Embryonic facial prominence (tissue), 1 donor: ENCODE data around the gene TEX28.
"Not testable (repeated sequence)": the region's sequence is repeated elsewhere in the genome, so short reads cannot be mapped to it uniquely, and the experiment has no call there.

Experiments
- DNase-seq: peaks from one replicate; pipeline ENCODE4 v3.0.0-alpha.2; 2016; ENCODE audit errors: extremely low spot score

Gene TEX28

DNA sequence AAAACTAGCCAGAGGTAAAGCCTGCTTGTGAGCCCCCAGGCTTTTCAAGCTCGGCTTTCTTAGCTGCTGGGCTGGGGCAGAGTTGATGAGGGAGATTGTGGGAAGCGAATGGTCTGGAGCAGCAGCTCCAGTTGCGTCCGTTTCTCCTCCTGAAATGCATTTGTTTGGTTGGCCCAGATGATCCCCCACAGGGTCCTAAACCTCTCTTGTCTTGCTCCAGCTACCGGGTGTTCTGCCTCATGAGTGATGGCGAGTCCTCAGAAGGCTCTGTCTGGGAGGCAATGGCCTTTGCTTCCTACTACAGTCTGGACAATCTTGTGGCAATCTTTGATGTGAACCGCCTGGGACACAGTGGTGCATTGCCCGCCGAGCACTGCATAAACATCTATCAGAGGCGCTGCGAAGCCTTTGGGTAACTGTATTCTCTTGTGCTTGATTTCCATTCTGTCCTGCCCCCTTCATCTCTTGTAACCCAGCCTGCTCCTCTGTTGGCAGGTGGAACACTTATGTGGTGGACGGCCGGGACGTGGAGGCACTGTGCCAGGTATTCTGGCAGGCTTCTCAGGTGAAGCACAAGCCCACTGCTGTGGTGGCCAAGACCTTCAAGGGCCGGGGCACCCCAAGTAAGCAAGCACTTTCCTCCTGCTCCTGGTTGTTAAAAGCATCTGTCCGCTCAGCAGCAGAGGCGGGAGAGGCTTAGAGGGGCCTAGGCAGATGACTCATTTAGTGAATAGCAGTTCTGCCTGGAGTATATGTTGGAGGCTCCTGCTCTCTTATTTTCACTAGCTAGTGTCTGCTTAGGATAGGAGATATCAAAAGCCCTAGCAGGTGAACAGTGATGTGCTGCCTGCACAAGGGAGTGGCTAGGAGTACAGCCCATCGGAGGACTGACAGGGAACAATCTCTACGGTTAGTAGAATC is 16.0 kb upstream of the TEX28 start:
- DNase-seq: no peak

- no peak for DNase-seq
Measured at GRCh38 chrX:154309041-154309775, 14.3 kb upstream of the TEX28 start.

- DNase-seq: no peak
Measured at GRCh38 chrX:154308108-154308946, 13.4 kb upstream of the TEX28 start.

- DNase-seq: no peak
Measured at GRCh38 chrX:154307202-154307601, 12.3 kb upstream of the TEX28 start.

GRCh38 chrX:154305541-154306205 is 10.7 kb upstream of the TEX28 start:
- no peak for DNase-seq

- DNase-seq: no peak
Measured at GRCh38 chrX:154304846-154305245, 9.9 kb upstream of the TEX28 start.

DNA sequence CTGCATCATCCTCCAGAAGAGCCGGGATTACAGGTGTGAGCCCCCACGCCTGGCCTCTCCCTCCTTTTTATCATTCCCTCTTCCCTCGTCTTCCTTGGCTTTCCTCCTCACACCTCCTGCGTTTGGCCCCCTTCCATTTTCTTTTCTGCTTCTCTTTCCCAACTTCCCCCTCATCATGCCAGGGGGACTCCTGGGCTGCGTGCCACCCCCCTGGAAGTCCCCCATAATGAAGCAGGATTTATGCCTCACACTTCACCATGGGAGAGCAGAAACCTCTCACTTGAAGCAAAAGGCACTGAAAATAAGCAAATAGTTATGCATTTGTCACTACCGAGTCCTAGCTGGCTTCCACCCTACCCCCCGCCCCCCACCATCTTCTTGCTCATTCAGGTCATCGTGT is 8.6 kb upstream of the TEX28 start:
- no peak for DNase-seq

- DNase-seq: not testable (repeated sequence)
Measured at GRCh38 chrX:154302998-154303397, 8.1 kb upstream of the TEX28 start.

DNA sequence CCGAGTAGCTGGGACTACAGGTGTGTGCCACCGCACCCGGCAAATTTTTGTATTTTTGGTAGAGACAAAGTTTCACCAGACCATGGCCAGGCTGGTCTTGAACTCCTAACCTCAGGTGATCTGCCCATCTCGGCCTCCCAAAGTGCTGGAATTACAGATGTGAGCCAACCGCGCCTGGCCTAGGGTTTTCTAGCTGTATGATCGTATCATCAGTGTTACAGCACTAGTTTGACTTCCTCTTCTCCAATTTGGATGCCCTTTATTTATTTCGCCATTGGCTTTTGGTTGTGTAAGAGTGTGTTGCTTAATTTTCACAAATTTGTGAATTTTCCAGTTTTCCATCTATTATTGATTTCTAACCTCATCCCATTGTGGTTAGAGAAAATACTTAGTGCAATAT is 5.9 kb upstream of the TEX28 start:
- DNase-seq: no peak

DNA sequence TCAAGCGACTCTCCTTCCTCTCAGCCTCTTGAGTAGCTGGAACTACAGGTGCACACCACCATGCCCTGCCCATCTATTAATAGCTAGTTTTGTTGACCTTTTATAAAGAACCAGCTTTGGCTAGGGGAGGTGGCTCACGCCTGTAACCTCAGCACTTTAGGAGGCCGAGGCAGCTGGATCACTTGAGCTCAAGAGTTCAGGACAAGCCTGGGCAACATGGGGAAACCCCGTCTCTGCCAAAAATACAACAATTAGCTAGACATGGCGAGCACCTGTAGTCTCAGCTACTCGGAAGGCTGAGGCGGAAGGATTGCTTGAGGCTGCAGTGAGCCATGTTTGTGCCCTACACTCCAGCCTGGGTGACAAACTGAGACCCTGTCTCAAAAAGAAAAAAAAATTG is 3.4 kb upstream of the TEX28 start:
- no peak for DNase-seq

- DNase-seq: no peak
Measured at GRCh38 chrX:154296731-154297130, 1.8 kb upstream of the TEX28 start.

- DNase-seq: no peak
Measured at GRCh38 chrX:154295664-154296310, 863 bp upstream of the TEX28 start, which contains the start of gene TKTL1. Gene TKTL1 (plus strand): TSS chrX:154295795. CDS start chrX:154295860, 65 bp downstream.

GRCh38 chrX:154286406-154286805 is 8.5 kb downstream of the TEX28 start:
- DNase-seq: not testable (repeated sequence)

DNA sequence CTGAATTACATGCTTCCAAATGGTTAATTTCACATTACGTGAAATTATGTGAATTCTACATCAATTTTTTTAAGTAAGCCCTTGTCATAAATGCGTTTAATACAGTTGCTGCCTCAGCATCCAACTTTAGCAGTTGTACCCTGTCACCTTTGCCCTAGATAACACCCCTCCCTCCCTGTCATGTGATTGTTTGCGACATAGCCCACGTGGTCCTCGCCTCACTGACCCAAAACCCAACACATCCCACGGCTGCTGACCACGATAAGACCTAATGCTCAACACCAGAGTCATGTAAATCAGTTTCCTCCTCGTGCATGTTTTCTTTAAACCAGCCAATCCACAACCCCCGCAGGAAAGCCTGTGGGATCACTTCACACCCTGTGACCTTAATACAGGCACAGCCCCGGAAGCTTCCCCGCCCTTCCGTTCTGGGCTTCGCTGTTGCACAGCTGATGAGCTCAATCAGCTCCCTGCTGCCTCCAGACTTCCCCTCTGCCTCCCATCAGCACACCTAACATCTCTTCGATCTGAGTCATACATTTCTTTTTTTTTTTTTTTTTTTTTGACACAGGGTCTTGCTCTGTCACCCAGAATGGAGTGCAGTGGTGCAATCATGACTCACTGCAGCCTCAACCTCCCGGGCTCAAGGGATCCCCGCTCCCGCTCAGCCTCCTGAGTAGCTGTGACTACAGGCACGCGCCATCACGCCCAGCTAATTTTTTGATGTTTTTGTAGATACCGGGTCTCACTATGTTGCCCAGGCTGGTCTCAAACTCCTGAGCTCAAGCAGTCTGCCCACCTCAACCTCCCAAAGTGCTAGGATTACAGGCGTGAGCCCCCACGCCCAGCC is 10.2 kb downstream of the TEX28 start:
- DNase-seq: not testable (repeated sequence)

DNA sequence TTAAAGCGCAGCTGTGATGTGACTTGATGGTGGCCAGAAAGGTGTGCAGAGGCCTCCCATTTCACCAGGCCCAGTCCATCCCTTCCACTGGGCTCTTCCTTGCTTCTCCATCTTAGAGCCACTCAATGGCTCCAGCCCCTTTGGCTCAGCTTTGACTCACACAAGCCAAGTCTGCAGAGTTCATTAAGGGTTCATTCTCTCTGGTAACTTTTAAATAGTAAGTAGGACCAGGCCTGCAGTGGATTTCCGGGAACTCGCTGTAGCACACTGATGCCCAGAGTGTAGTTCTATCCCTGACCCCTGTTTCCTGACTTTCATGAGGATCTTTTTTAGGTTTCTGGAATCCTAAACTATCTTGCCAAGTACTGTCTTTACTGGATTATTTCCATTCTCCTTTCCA is 25.7 kb downstream of the TEX28 start:
- DNase-seq: not testable (repeated sequence)

GRCh38 chrX:154263072-154263471 is 31.9 kb downstream of the TEX28 start:
- DNase-seq: not testable (repeated sequence)

- not testable (repeated sequence) for DNase-seq
Measured at GRCh38 chrX:154258711-154259110, 36.2 kb downstream of the TEX28 start.

DNA sequence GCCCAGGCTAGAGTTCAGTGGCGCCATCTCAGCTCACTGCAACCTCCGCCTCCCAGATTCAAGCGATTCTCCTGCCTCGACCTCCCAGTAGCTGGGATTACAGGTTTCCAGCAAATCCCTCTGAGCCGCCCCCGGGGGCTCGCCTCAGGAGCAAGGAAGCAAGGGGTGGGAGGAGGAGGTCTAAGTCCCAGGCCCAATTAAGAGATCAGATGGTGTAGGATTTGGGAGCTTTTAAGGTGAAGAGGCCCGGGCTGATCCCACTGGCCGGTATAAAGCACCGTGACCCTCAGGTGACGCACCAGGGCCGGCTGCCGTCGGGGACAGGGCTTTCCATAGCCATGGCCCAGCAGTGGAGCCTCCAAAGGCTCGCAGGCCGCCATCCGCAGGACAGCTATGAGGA is 37.6 kb downstream of the TEX28 start, which contains the start of gene OPN1MW3:
Gene OPN1MW3 (plus strand): TSS at position 301 of the 400 bp plus-strand sequence. CDS start 38 bp downstream, at position 339.
- DNase-seq: not testable (repeated sequence)

DNA sequence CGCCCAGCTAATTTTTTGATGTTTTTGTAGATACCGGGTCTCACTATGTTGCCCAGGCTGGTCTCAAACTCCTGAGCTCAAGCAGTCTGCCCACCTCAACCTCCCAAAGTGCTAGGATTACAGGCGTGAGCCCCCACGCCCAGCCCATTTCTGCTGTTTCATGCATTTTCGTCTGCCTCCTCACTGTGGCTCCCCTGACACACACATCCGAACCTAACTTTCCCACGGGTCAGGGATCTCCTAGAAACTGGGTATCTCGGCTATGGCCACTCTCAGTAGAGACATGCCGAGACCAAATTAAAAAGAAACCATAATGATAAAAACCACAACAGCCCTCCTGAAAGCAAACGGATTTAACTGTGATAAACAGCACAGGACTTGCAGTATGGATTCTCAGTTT is 46.8 kb downstream of the TEX28 start:
- not testable (repeated sequence) for DNase-seq
